Liver (tissue), 3 donors: ENCODE results near the gene LGALS4.

Experiments used
- JUND ChIP-seq, 2 donors: IDR thresholded peaks; 2 replicates each; pipeline ENCODE4 v1.6.1; 2016; ENCODE audit warnings: antibody characterized with exemption in 2 of 2
- TF ChIP-seq, protein P1 (sequence below): IDR thresholded peaks from 2 replicates; pipeline ENCODE4 v1.6.1; 2016; ENCODE audit warnings: antibody characterized with exemption
- TF ChIP-seq, protein P2 (sequence below): fragments of 150-350 bp; IDR thresholded peaks from 2 replicates; pipeline ENCODE4 v1.5.1; 2017; ENCODE audit warnings: improper control_type of control experiment, low read depth, low read length; ENCODE audit not compliant: missing input control
- donor health status: healthy.
- donor health status: healthy.

DNA sequence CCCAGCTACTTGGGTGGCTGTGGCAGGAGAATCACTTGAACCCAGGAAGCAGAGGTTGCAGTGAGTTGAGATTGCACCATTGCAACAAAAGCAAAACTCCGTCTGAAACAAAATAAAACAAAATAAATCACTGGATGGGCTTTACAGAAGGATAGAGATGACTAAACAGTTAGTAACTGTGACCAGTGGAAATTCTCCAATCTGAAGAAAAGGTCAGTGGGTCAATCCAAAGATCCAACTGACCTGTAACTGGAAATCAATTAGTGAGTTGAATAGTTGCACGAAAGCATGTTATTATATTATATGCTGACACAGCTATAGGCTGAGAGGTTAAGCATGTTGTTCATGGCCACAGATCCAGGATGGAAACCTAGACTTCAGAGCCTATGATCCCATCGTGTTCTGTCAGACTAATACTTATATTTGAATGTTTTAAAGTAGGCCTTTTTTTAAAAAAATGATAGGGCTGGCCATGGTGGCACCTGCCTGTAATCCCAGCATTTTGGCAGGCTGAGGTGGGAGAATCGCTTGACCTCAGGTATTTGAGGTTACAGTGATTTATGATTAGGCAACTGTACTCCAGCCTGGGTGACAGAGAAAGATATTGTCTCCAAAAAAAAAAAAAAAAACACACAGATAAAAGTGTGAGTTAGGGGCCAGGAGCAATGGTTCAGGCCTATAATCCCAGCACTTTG, 17.4 kb upstream of the LGALS4 start:
- TF ChIP-seq, protein P1, sequence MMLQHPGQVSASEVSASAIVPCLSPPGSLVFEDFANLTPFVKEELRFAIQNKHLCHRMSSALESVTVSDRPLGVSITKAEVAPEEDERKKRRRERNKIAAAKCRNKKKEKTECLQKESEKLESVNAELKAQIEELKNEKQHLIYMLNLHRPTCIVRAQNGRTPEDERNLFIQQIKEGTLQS = no peak
- TF ChIP-seq, protein P2, sequence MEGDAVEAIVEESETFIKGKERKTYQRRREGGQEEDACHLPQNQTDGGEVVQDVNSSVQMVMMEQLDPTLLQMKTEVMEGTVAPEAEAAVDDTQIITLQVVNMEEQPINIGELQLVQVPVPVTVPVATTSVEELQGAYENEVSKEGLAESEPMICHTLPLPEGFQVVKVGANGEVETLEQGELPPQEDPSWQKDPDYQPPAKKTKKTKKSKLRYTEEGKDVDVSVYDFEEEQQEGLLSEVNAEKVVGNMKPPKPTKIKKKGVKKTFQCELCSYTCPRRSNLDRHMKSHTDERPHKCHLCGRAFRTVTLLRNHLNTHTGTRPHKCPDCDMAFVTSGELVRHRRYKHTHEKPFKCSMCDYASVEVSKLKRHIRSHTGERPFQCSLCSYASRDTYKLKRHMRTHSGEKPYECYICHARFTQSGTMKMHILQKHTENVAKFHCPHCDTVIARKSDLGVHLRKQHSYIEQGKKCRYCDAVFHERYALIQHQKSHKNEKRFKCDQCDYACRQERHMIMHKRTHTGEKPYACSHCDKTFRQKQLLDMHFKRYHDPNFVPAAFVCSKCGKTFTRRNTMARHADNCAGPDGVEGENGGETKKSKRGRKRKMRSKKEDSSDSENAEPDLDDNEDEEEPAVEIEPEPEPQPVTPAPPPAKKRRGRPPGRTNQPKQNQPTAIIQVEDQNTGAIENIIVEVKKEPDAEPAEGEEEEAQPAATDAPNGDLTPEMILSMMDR = no peak
- TF ChIP-seq JUND (IDR thresholded peaks at IDR 0.05) = no peak
